ENCODE measurements around the gene PPP1R26.

DNA sequence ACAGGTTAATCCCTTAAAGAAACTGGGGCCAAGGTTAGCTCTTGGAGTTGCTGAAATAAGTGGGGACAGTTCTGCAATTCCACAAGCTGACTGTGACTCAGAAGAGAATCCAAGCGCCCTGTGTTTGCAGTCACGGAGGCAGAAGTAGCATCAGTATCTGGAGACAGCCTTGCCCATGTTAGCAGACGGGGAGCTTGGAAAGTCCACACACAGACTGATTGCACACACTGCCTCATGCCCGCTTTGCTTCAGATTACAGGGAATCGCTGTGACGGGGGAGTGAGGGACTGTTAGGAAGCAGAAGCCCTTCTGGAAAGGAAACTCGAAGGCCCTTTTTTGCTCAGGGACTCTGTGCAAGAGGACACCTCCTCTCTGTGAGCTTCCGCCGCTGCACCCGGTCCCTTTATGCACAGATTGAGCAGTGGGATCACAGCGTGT is 30.9 kb upstream of the PPP1R26 start:
- TF ChIP-seq, protein P1, sequence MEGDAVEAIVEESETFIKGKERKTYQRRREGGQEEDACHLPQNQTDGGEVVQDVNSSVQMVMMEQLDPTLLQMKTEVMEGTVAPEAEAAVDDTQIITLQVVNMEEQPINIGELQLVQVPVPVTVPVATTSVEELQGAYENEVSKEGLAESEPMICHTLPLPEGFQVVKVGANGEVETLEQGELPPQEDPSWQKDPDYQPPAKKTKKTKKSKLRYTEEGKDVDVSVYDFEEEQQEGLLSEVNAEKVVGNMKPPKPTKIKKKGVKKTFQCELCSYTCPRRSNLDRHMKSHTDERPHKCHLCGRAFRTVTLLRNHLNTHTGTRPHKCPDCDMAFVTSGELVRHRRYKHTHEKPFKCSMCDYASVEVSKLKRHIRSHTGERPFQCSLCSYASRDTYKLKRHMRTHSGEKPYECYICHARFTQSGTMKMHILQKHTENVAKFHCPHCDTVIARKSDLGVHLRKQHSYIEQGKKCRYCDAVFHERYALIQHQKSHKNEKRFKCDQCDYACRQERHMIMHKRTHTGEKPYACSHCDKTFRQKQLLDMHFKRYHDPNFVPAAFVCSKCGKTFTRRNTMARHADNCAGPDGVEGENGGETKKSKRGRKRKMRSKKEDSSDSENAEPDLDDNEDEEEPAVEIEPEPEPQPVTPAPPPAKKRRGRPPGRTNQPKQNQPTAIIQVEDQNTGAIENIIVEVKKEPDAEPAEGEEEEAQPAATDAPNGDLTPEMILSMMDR (IDR thresholded peaks at IDR 0.05), result no peak
- TF ChIP-seq EP300 (IDR thresholded peaks at IDR 0.05), result no peak

Measured in esophagus muscularis mucosa (tissue), 3 donors.